Right lobe of liver (tissue), 6 donors: ENCODE results near the gene B3GAT2. TPM values are rescaled to one million over a fixed set of nuclear protein-coding genes. Genes with fewer than 3 reads are reported as not detected.

ENCODE experiments used
- ATAC-seq, 4 donors: fragments of 200-7000 bp; cut with Tn5 transposase; one replicate each; pipeline ENCODE4 v1.9.1; 2020; ENCODE audit warnings: mild to moderate bottlenecking in 4 of 4, moderate library complexity in 4 of 4
- DNase-seq, 3 donors: peaks; one replicate each; pipeline ENCODE4 v3.0.0-alpha.2; 2020
- H3K27ac ChIP-seq, 3 donors: fragments of 200-600 bp; one replicate each; pipeline ENCODE4 v1.8.0; 2022
- H3K27me3 ChIP-seq, 2 donors: fragments of 200-600 bp; one replicate each; pipeline ENCODE4 v1.8.0; 2022
- H3K36me3 ChIP-seq, 4 donors: fragments of 200-600 bp; sonication (generic) in 1 of 4; one replicate each; pipeline versions ENCODE4 v1.5.1 to v1.8.0; 2017 to 2022; ENCODE audit warnings: control low read depth in 1 of 4
- H3K4me1 ChIP-seq, 4 donors: fragments of 200-600 bp; sonication (generic) in 1 of 4; one replicate each; pipeline versions ENCODE4 v1.5.1 to v1.8.0; 2017 to 2022; ENCODE audit warnings: control low read depth in 1 of 4
- H3K4me3 ChIP-seq, 3 donors: fragments of 200-600 bp; one replicate each; pipeline ENCODE4 v1.8.0; 2022
- H3K9me3 ChIP-seq, 4 donors: fragments of 200-600 bp; sonication (generic) in 1 of 4; one replicate each; pipeline versions ENCODE4 v1.5.1 to v1.8.0; 2017 to 2022; ENCODE audit warnings: control low read depth in 1 of 4
- POLR2A ChIP-seq: fragments of 450-650 bp; IDR thresholded peaks from one replicate; pipeline ENCODE4 v1.6.1; 2017; ENCODE audit warnings: antibody characterized with exemption, mild to moderate bottlenecking
- WGBS: methylation state at CpG from one replicate; pipeline ENCODE4 v1.1.6; 2018; ENCODE audit warnings: low coverage, low lambda C conversion rate; ENCODE audit not compliant: insufficient coverage; ENCODE audit errors: missing lambda C conversion rate; 5-methylcytosine and 5-hydroxymethylcytosine counted together
- intact Hi-C, 2 donors: fragments of 100-400 bp; cut with DNase I; formaldehyde crosslinking; loops; one replicate each; pipeline versions ENCODE4 v1.11.2 to v1.14.1; 2022
- total RNA-seq, 6 experiments: library from RNA; depleted of rRNA in 2 of 6; stranded (reverse); fragments of >200 nt in 2 of 6; fragmentation: NEBNext Ultra II Directional in 3 of 6; extraction: Animal tissue kit (Norgen Biotek cat#: 25700) in 3 of 6; gene quantifications; one replicate each; pipeline versions ENCODE4 v1.1.0 to v1.2.4, GENCODE V29; 2016 to 2023
- TF ChIP-seq, protein P1 (sequence below), 4 donors: fragments of 200-600 bp in 3 of 4; fragments of 450-650 bp in 1 of 4; IDR thresholded peaks; one replicate each; pipeline versions ENCODE4 v1.5.1 to v1.8.0; 2016 to 2022; ENCODE audit warnings: antibody characterized with exemption in 4 of 4, mild to moderate bottlenecking in 2 of 4
- donor health status: DM: no; HTN: yes; CAD: no.
- donor health status: DM: no; HTN: no; CAD: no.
- donor health status: DM: no; HTN: no; CAD: no.
- donor health status: DM: no; HTN: yes; CAD: no.
- donor health status: DM: no; HTN: yes; CAD: no.

Gene B3GAT2
- total RNA-seq, 6 experiments from 2014 or later = 0.04 TPM; not detected in 5

GRCh38 chr6:70834520-70834919 lies 122.3 kb downstream of the B3GAT2 start:
- intact Hi-C loops = no loop called here
- Histone ChIP-seq H3K9me3 (no peaks in the 10 kb centered on the region), H3K27ac (no peak overlapping the region), H3K27me3 (no peaks in the 10 kb centered on the region), H3K4me1 (peaks cover 0 to 17% (median 3%) of the 10 kb centered on the region in 4 donors), H3K36me3 (no peaks in the 10 kb centered on the region), H3K4me3 (no peak overlapping the region)
- TF ChIP-seq, protein P1, sequence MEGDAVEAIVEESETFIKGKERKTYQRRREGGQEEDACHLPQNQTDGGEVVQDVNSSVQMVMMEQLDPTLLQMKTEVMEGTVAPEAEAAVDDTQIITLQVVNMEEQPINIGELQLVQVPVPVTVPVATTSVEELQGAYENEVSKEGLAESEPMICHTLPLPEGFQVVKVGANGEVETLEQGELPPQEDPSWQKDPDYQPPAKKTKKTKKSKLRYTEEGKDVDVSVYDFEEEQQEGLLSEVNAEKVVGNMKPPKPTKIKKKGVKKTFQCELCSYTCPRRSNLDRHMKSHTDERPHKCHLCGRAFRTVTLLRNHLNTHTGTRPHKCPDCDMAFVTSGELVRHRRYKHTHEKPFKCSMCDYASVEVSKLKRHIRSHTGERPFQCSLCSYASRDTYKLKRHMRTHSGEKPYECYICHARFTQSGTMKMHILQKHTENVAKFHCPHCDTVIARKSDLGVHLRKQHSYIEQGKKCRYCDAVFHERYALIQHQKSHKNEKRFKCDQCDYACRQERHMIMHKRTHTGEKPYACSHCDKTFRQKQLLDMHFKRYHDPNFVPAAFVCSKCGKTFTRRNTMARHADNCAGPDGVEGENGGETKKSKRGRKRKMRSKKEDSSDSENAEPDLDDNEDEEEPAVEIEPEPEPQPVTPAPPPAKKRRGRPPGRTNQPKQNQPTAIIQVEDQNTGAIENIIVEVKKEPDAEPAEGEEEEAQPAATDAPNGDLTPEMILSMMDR (IDR thresholded peaks at IDR 0.05) = no peak
- no peak for TF ChIP-seq POLR2A
- ATAC-seq (peak in 2 of 4 donors; percentile 13 to 15), DNase-seq (no peak)
- 35% methylated on average over 2 of the region's 2 CpGs for WGBS

DNA sequence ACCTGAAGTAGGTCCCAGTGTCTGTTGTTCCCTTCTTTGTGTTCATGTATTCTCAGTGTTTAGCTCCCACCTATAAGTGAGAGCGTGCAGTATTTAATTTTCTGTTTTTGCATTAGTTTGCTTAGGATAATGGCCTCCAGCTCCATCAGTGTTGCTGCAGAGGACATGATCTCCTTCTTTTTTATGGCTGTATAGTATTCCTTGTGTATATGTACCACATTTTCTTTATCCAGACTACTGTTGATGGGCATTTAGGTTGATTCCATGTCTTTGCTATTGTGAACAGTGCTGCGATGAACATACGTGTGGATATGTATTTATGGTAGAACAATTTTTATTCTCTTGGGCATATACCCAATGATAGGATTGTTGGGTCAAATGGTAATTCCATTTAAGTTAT lies 125.4 kb downstream of the B3GAT2 start:
- H3K27me3 ChIP-seq = no peaks in the 10 kb centered on the region
- TF ChIP-seq, protein P1 (IDR thresholded peaks at IDR 0.05) = no peak
- no peak for TF ChIP-seq POLR2A
- H3K36me3 ChIP-seq = no peaks in the 10 kb centered on the region
- intact Hi-C loops = no loop called here
- no peak for DNase-seq
- 100% methylated on average over 3 of the region's 3 CpGs for WGBS
- H3K4me1 ChIP-seq = no peaks in the 10 kb centered on the region
- no peak overlapping the region for H3K27ac ChIP-seq
- H3K9me3 ChIP-seq = no peaks in the 10 kb centered on the region
- H3K4me3 ChIP-seq = no peak overlapping the region
- no peak for ATAC-seq

DNA sequence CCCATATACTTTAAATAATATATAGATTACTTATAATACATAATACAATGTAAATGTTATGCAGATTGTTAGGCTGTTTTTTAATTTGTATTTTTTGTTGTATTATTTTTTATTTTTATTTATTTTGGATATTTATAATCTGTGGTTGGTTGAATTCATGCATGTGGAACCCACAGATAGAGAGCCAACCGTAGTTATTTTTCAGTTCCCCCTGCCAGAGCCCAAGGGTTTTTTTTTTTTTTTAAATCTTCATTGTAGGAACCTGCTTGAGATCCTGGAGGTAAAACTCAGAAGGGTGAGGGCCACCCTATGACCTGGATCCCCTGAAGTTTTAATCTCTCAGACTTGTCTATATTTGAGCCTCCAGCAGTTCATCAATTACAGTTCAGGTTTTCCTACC lies 133.2 kb downstream of the B3GAT2 start:
- no peaks in the 10 kb centered on the region for H3K27me3 ChIP-seq
- no peaks in the 10 kb centered on the region for H3K36me3 ChIP-seq
- no peak overlapping the region for H3K27ac ChIP-seq
- no peaks in the 10 kb centered on the region for H3K9me3 ChIP-seq
- intact Hi-C loops = no loop called here
- 92% methylated on average over 1 of the region's 1 CpG for WGBS
- DNase-seq (no peak), ATAC-seq (no peak)
- TF ChIP-seq POLR2A = no peak
- TF ChIP-seq, protein P1 (IDR thresholded peaks at IDR 0.05) = no peak
- H3K4me3 ChIP-seq = no peak overlapping the region
- peaks cover 0 to 11% (median 2%) of the 10 kb centered on the region in 4 donors for H3K4me1 ChIP-seq

DNA sequence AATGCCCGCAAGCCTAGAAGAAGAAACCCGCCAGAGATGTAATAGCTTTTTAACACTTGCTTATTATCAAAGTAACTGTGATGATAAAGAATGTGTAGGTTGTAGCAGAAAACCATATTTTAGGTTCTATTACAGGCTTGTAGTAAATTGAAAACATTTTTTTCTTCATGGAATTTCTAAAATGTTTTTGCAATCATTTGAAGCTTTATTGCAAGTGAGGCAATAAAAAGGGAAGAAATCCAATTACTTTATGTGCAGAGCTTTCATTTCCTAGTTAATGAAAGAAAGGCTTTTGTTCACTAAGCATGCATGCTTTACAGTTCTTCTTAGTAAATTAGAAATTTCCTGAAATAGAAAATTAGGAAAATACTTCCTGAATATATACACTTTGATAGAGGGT lies 135.1 kb downstream of the B3GAT2 start:
- no peak for TF ChIP-seq POLR2A
- TF ChIP-seq, protein P1 (IDR thresholded peaks at IDR 0.05) = no peak
- Histone ChIP-seq H3K27ac (no peak overlapping the region), H3K4me1 (peaks cover 0 to 11% (median 2%) of the 10 kb centered on the region in 4 donors), H3K36me3 (no peaks in the 10 kb centered on the region), H3K4me3 (no peak overlapping the region), H3K27me3 (no peaks in the 10 kb centered on the region), H3K9me3 (no peaks in the 10 kb centered on the region)
- intact Hi-C loops = no loop called here
- DNase-seq (no peak), ATAC-seq (no peak)
- WGBS = 100% methylated on average over 2 of the region's 2 CpGs

GRCh38 chr6:70820778-70821177 lies 136.1 kb downstream of the B3GAT2 start:
- H3K4me1 ChIP-seq = peaks cover 0 to 11% (median 2%) of the 10 kb centered on the region in 4 donors
- no peak for DNase-seq
- TF ChIP-seq, protein P1 (IDR thresholded peaks at IDR 0.05) = no peak
- TF ChIP-seq POLR2A = no peak
- intact Hi-C loops = no loop called here
- 38% methylated on average over 2 of the region's 2 CpGs for WGBS
- no peaks in the 10 kb centered on the region for H3K36me3 ChIP-seq
- H3K27me3 ChIP-seq = no peaks in the 10 kb centered on the region
- ATAC-seq = peak; percentile 33 to 60 (median 49)
- no peak overlapping the region for H3K4me3 ChIP-seq
- no peaks in the 10 kb centered on the region for H3K9me3 ChIP-seq
- no peak overlapping the region for H3K27ac ChIP-seq
